Subcutaneous adipose tissue (tissue), 4 donors: ENCODE results near the gene SEMA5B. TPM values are rescaled to one million over a fixed set of nuclear protein-coding genes. Genes with fewer than 3 reads are reported as not detected.

Experiments used
- CTCF ChIP-seq: fragments of 450-650 bp; IDR thresholded peaks from one replicate; pipeline ENCODE4 v1.5.1; 2016; ENCODE audit warnings: low read depth, mild to moderate bottlenecking, control low read depth, antibody characterized with exemption, moderate library complexity
- total RNA-seq, 4 donors: library from RNA; depleted of rRNA; stranded (reverse); fragments of >200 nt; gene quantifications; one replicate each; pipeline ENCODE4 v1.1.0, GENCODE V29; 2016

The SEMA5B gene
- total RNA-seq, 4 donors from 2014 or later, result 0.51 to 0.88 TPM; not detected in 2

GRCh38 chr3:122923611-122924010 lies 104.0 kb downstream of the SEMA5B start:
- TF ChIP-seq CTCF, result no peak

DNA sequence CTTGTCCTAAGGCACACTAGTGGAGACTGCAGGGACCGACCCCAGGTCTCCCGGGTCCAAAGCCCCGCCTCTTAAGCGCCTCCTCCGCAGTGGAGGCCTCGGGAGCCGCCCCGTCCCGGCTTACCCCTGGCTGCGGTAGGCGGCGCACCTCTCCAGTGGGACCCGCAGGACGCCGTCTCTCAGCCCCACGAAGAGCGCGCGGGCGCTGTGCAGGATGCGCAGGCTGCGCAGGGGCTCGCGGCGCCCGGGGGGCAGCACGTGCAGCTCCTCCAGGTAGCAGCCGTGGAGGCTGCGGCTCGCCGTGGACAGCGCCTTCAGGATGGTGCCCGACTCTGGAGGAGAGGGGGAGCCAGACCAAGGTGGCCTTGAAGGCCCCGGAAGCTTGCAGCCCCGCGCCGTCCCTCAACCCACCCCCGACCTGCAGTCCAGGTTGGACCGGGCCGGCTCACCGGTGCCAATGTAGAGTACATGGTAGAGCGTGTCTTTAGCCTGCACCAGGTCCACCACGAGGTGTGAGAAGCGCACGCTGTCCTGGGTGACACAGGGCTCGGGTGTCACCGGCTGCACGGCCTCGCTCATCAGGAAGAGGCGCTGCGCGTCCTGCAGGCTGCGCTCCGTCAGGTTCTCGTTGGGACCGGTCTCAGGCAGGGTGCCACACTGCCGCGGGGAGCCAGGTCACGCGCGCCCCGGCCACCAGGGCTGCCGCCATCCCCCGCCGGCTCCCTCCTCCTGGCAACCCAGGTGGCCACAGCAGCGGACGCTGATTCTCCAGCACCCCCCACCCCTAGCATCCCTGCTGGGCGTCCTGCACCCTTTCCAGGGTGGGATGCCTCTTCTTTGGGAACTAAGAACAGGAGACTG lies 105.5 kb downstream of the SEMA5B start:
- TF ChIP-seq CTCF, result no peak

- TF ChIP-seq CTCF, result no peak
These were observed 106.6 kb downstream of the SEMA5B start for GRCh38 chr3:122920986-122921385.

DNA sequence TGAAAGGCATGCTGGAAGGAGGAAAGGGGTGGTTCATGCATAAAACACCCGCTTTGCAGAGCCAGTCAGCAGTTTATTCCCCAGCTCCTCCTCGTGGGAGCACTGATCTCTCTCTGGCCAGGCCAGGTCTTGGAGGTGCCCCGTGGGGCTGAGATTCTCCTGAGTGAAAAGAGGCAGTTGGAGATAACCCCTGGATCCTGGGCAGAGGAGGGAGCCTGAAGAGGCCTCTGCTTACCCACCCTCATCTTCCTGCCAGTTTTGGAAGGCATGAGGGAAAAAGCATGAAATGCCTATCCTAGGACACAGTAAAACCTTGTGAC lies 108.3 kb downstream of the SEMA5B start:
- no peak for TF ChIP-seq CTCF

GRCh38 chr3:122918576-122919290 lies 108.8 kb downstream of the SEMA5B start:
- no peak for TF ChIP-seq CTCF

- TF ChIP-seq CTCF, result no peak
These were observed 110.2 kb downstream of the SEMA5B start for GRCh38 chr3:122917412-122917811.

DNA sequence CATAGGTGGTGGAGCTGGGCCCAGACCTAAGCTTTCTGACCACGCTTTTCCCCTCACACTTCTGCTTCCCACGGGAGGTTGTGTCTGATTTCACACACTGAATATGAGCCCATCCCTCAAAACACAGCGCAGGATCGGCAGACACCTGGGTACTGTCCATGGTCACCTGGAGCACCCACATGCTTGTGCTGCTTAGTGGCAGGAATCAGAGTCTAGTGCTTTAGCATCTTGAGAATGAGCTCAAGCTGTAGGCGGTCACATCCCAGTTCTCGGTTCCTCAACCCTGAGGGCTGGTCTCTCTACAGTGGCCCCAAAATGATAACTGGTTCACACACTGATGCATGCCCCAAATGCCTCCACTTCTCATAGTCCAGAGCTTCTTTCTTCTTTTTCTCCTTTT lies 111.0 kb downstream of the SEMA5B start:
- no peak for TF ChIP-seq CTCF
